VCaP (cell line): ENCODE measurements around the gene SLC19A3.
"Not testable (repeated sequence)": the region's sequence is repeated elsewhere in the genome, so short reads cannot be mapped to it uniquely, and the experiment has no call there.

ENCODE experiments used
- H3K27ac ChIP-seq: fragments of 450-650 bp; 2 replicates; pipeline ENCODE4 v1.5.1; 2017
- TF ChIP-seq, protein P1 (sequence below): fragments of 450-650 bp; conservative IDR thresholded peaks from 2 replicates; pipeline ENCODE4 v1.5.1; 2017; ENCODE audit warnings: mild to moderate bottlenecking, moderate library complexity

SLC19A3 gene

DNA sequence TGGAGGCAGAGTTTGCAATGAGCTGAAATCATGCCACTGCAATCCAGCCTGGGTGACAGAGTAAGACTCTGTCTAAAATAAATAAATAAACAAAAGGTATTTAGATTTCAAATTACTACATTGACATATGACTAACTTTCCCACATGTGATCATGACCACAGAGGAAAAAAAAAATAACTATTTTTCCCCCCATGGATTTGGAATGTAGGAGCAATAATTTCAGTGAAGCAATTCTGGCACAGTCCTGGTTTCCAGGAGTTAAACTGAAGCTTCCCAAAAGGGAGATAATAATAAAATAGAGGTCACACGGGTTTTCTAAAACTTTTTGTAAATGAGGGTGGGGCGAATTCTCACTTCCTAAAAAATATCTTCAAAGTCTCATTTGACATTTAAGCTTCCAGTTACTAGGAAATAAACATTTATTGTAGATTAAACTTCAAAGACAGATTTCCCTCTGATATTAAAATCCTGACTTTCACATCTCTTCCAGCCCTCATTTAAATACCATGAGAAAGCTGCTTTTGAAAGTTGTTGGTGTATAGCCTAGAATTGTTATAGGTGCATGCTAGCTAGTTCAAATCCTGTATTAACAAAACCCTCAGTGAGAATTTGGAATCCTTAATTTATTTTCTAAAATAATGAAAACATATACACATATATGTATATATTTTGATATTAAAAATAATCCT lies 20.7 kb downstream of the SLC19A3 start:
- TF ChIP-seq, protein P1, sequence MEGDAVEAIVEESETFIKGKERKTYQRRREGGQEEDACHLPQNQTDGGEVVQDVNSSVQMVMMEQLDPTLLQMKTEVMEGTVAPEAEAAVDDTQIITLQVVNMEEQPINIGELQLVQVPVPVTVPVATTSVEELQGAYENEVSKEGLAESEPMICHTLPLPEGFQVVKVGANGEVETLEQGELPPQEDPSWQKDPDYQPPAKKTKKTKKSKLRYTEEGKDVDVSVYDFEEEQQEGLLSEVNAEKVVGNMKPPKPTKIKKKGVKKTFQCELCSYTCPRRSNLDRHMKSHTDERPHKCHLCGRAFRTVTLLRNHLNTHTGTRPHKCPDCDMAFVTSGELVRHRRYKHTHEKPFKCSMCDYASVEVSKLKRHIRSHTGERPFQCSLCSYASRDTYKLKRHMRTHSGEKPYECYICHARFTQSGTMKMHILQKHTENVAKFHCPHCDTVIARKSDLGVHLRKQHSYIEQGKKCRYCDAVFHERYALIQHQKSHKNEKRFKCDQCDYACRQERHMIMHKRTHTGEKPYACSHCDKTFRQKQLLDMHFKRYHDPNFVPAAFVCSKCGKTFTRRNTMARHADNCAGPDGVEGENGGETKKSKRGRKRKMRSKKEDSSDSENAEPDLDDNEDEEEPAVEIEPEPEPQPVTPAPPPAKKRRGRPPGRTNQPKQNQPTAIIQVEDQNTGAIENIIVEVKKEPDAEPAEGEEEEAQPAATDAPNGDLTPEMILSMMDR = no peak

DNA sequence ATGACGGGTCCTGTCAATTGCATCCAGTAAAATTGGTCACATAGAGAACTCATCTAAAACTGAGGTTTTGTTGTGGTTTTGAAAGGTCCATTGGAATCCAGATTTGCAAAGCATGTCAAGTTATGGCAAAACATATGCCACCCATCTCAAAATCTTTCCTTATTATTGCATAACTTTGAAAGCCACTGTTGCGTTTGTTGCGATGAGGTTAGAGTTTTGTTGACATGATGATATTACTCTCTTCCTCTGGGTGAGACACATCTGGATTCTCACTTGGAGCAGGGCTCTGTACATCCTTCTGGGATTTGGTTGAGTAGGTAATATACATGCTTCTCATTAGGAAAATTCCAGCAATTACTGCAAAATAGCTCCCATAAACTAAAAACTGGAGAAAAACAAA lies 30.6 kb downstream of the SLC19A3 start:
- TF ChIP-seq, protein P1 = no peak
- no peak overlapping the region for H3K27ac ChIP-seq

More for the DNA sequence above, 20.7 kb downstream of the SLC19A3 start:
- no peak overlapping the region for H3K27ac ChIP-seq

DNA sequence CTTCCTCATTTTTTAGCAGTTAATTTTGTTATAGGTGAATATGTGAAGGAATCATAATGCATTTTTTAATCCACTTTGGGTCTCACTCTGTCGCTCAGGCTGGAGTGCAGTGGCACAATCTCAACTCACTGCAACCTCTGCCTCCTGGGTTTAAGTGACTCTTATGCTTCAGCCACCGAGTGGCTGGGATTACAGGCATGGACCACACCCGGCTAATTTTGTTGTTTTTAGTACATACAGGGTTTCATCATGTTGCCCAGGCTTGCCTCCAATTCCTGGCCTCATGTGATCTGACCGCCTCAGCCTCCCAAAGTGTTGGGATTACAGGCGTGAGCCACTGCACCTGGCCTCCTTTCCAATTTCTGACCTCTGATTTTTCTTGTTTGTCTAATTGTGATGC lies 33.6 kb downstream of the SLC19A3 start:
- H3K27ac ChIP-seq = no peak overlapping the region
- TF ChIP-seq, protein P1 = no peak

DNA sequence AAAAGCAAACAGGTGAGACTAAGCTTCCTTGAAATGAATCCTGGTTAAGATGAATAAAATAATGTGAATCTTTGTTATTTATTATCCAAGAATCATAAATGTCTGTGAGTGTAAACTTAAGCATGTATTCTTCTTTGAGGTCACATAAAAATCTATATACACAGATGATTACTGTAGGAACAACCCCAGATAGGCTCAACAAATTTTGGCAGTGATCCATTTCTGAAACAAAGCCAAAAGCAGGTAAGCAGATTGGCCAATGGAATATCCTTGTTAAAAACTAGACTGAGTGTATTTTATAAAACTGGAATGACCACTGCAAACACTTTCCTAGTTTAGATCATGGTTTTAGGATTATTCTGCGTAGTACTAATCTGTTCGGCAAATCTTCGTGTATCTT lies 39.9 kb downstream of the SLC19A3 start:
- peak overlapping the region; percentile 75 for H3K27ac ChIP-seq
- TF ChIP-seq, protein P1 = no peak

- TF ChIP-seq, protein P1 = no peak
- no peak overlapping the region for H3K27ac ChIP-seq
Observed at GRCh38 chr2:227674485-227674884, 43.3 kb downstream of the SLC19A3 start.

- not testable (repeated sequence) for H3K27ac ChIP-seq
Observed at GRCh38 chr2:227673620-227674019, 44.2 kb downstream of the SLC19A3 start.

DNA sequence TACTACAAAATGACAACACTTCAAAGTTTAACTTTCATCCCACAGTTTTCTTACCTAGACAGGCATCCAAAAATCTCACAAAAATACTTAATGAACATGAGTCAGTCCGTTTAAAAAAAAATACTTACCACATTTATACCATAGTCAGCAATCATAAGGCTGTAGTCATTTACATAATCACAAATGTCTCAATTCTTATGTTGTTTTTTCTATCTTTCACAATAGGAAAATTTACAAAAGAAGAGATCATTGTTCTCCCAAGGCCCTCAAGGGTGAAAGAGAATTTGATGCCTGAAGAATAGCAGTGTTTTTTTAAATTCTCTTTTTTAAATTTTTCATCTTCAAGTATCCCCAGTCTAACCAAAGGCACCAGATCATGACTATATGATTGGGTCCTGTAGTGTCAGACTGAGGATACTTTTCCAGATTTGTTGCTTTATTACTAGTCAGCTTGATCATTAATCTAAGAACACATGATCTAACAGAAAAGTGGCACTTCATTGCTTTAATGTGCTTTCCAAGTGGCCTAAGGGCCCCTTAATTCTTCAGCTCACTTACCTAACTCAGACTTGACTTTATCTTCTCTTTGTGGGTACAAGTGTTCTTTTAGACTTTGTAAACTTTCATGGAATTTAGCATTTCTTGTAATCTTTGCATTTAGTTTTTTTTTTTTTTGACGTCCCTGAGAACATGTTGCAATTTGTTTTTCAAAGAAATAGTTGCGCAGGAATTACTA lies 46.5 kb downstream of the SLC19A3 start:
- H3K27ac ChIP-seq = no peak overlapping the region
- TF ChIP-seq, protein P1 = no peak

DNA sequence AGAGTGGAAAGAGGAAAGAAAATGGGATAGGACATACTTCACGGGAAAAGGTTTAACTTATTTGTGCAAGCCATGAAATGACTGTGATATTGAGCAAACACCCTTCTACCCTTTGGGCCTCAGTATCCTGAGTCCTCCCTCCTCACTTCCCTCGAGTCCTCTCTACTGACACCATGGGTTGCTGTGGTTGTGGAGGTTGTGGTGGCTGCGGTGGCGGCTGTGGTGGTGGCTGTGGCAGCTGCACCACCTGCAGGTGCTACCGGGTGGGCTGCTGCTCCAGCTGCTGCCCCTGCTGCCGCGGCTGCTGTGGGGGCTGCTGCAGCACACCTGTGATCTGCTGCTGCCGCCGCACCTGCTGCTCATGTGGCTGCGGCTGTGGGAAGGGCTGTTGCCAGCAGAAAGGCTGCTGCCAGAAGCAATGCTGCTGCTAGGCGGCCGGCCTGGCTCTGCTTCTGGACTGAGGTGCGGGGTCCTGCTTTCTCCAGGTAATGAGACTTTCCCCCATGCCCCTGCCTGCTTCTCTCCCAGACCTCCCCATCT lies 51.1 kb downstream of the SLC19A3 start, which contains the start of gene SCYGR5:
Gene SCYGR5, plus strand, starts transcription at position 174 of the 540 bp plus-strand sequence. Its CDS starts 0 bp downstream, at position 174.
- H3K27ac ChIP-seq = not testable (repeated sequence)
